Activated CD4-positive, alpha-beta T cell treated with anti-CD3 and anti-CD28 coated beads for 4 hours (primary cell): ENCODE measurements around the gene RMND5A.

Experiments used
- DNase-seq, 2 donors: peaks; one replicate each; pipeline ENCODE4 v3.0.0-alpha.2; 2020

Gene RMND5A

DNA sequence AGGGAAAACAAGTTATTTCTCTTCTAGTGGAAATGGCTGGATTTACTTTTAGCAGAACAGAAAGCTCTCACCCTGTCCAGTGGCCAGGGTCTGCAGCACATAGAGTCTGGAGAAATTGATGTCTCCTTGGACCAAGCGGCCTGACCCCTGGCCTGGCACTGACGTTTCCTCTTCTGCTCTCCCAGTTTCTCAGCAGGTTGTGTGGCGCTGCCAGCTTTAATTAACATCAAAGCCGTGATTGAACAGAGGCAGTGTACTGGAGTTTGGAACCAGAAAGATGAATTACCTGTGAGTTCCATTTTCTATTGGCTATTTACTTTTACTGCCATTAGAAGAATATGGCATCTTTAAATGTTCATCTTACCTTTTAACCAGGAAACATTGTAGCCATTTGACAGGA is 49.7 kb downstream of the RMND5A start:
- DNase-seq: no peak

DNA sequence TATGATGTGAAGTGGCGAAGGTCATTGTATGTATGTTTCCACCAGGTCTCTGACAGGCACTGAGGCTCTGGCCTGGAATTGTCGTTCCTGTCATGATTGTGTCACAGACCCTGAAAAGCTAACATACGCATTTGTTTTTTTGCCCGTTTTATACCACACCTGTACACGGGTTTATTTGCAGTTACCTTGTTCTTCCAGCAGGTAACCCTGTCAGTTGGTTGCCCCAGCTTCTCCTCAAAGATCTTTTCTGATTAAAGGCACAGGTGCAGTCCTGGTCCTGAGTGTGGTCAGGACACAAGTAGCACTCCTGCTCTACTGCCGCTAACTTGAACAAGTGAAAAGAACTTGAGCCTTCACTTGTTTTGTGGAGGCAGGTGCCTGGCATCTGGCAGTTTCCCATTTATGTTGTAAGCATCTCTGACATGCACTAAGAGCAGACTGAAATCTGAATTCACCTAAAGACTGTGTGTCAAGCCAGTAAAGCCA is 50.8 kb downstream of the RMND5A start:
- DNase-seq: no peak

DNA sequence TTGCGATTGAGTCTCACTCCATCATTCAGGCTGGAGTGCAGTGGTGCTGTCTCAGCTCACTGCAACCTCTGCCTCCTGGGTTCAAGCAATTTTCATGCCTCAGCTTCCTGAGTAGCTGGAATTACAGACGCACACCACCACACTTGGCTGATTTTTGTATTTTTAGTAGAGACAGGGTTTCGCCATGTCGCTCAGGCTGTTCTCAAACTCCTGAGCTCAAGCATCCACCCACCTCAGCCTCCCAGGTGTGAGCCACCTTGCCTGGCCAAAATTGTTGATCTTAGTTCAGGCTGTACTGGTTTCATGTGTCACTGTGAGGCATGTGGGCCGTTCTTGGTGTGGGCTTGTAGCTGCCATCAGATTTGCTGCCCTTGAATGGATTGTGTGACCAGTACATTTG is 52.5 kb downstream of the RMND5A start:
- no peak for DNase-seq

DNA sequence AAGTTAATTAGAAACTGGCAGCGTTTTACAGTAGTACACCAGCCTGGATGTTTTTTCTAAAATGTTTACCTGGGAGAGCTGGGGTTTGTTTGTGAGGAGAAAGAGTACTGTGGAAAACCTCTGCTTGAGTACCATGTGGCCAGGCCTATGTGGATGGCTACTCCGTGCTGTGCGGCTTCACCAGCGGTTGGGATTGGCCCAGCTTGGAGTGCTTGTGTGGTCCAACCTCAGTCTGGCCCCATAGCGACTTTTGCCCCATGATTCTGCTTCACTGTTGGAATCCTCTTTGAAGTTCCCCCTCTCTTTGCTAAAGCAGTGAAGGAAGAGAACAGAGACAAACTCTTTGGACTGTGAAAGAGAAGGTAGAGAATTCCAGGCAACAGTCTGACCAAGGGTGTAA is 54.8 kb downstream of the RMND5A start:
- DNase-seq: no peak

DNA sequence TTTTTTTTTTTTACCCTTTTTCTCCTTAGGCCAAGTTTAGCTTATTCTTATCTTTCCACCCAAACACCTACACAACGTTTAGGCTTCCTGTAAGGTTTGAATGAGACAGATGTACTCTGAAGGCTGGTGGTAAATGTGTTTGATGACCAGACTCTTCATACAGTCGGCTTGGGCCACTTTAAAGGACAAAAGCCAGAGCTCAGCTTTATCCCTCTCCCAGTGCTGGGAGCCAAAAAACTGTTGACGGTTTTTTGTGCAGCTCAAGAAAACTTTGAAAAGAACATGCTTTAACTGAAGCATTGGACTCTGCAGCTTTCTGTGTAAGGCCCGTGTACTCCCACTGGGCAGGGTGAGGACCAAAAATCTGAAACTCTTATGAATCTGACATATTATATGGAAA is 55.2 kb downstream of the RMND5A start:
- DNase-seq: no peak

DNA sequence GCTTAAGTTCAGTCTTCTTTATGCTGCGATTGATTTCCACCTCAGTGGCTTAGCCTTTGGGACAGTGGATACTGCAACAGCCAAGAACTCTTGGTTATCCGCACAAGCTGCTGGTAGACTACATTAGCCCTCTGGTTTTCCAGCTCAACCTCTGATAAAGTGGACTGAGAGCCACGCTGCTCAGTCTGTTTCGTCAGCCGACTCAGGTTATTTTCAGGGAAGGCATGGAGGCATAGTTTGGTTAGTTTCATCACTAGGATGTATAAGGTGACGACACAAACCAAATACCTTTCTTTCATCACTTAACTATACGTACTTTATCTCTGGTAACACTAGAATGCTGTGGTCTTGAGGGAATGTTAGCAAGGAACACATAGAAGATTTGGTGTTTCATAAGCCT is 56.4 kb downstream of the RMND5A start:
- DNase-seq: no peak

DNA sequence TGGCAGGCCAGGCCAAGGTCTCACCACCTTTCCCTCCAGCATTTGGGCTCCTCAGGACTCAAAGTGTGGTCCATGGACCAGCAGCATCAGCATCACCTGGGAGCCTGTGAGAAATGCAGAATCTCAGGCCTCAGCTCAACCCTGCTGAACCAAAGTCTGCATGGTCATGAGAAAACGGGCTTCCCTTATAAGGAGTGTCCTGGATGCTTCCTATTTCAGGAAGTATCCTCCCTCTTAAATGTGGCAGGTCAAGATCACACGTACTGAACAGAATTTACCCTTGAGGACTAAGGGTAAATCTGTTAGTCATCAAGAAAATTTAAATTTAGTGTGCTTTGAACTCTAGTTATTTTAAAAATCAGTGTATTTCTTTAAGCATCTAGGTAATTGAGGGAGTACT is 58.9 kb downstream of the RMND5A start:
- DNase-seq: no peak

DNA sequence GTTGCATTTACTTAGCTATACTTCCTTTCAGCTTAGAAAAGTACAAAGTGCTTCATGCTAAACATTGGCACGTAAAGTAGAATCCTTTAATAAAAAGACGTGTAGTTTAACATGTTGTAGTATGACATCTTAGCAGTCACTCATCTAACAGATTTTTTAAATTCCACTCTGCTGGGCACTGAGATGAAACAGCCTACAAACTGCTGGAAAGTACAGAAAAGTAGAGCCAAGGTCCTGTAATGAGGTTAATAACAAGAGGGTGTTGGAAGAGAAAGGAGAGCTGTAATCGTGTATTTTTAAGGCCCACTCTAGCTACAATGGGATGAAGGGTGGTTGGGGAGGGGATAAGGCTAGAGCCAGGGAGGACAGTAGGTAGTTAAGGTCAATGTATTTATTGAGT is 59.9 kb downstream of the RMND5A start:
- no peak for DNase-seq

DNA sequence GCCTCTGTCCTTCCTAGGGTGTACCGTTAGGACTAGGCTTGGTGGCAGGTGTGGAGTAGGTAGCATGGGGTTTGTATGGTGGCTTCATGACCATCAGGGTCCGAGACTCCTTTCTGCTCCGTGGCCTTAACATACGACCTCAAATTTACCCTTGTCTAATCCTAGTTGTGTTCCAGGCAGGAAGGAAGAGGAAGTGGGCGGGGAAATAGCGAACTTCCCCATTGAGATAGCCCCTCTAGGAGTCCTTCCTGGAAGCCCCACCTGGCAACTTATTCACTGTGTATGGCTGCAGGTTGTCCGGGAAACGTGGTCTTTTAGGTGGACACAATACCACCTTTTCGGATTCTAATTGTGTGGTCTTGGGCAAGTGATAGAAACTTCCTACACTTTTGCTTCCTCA is 61.3 kb downstream of the RMND5A start:
- no peak for DNase-seq

DNA sequence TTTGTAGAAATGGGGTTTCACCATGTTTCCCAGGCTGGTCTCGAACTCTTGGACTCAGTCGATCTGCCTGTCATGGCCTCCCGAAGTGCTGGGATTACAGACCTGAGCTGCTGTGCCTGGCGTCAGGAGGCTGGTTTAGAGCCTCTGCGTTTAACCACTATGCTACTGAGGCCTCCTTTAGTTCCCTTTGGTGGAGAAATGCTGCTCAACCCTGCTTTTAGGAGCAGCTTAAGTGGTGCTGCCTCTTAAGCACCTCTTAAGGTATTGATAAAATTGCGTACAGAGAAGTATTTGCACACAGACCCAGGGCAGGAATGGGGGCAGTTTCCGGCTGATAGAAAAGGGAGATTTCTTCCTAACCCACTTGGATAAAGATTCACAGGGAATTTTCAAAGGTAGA is 62.7 kb downstream of the RMND5A start:
- no peak for DNase-seq

DNA sequence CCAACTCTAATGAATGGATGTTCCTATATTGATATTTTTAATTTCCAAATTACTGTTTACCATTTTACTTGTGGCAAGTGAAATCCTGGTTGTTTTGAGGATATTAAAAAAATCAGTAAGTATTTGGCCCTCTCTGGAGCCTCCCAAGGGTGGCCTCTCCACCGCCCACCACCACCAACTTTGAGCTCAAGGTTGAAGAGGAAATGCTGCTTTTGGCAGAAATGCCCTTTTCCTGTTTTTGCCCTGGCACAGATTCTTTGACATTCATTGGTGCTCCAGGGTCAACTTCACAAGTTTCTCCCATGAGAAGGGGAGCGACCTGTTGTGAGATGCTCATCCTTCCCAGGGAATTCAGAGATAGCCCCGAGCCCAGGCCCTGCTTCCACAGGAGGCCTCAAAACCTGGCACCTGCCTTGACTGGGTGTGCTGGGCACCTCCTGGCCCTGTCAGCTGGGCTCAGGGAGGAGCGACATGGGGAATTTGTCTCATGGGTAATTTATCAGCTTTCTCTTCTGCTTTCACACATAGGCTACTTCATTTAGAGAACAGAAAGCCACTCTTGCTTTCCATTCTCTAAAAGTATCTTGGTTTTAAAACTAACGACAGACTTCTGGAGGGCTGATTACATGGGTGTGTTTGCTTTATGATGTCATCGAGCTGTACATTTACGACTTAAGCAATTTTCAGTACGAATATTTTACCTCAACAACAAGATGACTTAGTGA is 63.7 kb downstream of the RMND5A start:
- no peak for DNase-seq

DNA sequence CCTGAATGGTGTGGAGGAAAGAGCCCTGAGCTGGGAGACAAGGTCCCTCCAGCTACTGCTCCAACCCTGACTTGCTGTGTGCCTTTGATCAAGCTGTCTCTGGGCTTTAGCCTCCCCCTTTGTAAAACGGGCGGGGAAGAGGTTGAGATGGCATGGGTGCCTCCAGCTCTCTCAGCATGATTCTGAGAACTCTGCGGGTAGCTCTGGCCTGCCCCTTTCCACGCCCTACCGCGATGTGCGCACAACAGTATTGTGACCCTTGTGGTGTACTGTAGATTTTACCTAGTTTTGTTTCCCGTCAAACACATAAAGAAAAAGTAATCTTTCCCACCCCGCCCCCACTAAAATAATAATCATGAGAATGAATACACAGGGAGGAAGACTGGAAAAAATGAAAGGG is 65.4 kb downstream of the RMND5A start:
- DNase-seq: no peak

DNA sequence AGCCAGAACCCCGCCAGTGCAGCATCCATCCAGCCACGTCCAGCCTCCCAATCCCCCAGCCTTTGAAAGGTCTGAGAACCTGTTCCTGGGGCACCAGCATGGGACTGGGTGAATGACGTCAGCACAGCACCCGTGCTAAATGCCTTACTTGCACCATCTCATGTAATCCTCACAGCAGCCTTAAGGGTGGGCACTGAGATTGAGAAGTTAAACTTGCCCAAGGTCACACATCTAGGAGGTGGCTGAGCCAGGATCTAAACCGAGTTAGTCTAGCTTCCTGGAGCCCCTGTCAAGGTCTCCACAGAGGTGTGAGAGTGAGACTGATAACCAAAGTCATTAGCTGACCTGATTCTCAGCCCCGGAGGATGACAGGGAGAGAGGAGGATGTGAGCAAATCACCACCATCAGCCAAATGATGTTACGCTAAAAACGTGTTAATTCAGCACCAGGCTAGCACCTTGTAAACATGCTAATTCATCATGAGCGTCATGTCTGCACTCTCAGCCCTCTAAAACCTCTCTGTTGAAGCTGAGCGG is 66.0 kb downstream of the RMND5A start:
- DNase-seq: no peak

DNA sequence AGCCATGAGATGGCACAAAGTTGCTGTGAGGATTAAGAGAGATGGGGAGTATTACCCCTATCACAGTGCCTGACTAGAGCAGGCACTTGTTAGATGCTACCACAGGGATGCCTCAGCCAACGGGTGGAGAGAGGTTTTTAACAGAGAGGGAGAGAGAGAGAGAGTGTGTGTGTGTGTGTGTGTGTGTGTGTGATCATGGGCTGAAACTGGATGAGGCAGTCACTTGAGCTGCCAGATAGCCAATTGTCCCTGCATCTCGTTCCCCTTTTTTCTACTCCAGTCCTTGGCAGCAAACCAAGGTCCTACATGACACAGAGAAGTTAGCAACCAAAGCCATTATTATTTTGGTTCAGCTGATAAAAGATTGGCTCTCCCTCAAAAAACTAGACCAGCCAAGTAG is 67.6 kb downstream of the RMND5A start:
- DNase-seq: no peak

DNA sequence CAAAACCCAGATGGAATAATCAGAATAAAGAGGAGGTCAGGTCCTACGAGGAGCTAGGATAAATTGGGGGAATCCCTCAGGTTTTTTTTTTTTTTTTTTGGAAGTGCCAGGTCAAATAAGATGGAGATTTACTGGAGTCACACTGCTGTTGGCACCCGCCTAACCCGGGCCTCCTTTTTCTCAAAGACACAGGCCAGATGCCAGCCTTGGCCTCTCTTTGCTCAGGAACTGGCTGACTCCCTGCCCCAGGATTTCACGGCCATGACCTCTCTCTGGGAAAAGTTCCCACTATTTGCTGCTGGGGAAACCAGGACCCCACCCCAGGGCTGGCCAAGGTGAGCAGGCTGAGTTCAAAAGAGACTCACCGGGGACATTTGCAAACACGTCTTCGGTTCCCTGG is 68.1 kb downstream of the RMND5A start:
- no peak for DNase-seq

DNA sequence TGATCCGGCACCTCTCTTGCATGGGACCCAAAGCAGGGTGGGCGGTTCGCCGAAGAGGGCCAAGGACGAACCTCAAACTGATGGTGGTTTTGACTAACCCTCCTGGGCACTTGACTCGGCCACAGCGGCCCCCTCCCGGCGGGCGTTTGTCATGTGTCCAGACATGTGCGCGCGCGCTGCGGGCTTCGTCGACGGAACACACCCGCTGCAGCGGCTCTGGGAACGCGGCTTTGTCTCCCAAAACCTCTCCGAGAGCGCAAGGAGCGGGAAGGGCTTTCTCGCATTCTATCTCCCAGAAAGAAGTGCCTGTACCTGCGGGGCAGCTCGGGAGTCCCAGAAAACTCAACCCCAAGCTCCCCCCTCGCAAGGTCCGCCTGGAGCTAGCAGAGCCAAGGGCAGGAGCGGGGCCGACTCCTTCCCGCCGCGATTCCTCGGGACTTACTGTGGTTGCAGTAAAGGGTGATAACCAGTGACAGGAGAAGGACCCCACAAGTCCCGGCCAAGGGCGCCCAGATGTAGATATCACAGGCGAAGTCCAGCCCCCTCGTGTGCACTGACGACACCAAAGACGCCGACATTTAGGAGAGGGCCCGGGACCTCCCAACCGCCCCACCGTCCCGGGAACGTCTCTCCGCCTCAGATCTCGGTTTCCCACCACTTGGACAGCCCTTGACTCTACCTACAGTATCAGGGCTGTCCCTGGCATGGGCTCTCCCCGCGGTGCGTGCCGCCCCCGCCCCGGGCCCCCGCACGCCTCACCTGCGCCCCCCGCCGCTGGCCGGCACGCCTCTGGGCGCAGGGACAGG is 69.0 kb downstream of the RMND5A start:
- no peak for DNase-seq

DNA sequence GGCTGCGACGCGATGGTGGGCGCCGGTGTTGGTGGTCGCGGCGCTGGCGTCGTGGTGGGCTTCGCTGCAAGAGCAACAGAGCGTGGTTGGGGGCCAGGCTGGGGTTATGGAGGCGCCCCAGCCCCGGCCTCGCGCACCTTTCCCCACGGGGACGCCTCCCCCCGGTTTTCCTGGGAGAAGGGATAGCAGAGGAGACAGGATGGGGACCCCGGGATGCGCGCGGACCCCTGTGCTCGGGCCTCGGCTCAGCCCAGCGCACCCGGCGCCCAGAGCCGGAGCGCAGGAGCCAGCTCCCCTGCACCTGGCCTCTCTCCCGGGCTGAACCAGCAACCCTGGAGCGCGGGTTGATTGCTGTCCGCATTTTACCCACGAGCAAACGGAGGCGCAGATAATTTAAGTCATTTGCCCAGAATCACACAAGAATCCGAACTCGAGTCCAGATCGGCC is 69.6 kb downstream of the RMND5A start:
- DNase-seq: no peak

DNA sequence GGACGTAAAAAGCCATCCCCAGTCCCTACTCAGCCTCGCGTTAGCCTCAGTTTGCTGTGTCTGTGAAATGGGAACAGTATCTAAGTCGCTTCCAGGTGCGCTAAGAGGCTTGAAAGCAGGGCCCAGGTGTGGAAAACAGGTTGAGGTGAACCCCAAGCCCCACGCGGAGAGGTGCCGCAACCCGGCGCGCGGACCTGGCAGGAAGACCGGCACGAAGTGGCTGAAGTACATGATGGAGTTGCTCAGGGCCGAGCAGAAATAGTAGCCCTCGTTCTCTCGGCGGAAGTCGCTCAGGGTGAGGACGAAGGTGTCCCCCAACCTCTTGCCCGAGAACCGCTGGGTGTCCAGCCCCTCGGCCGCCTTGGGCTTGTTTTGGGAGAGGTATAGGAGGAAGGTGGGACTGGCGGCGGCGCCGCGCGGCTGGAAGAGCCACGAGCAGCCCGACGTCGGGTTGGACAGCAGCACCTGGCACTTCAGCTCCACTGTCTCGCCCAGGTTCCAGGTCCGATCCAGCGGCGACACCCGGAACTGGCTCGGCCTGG is 70.1 kb downstream of the RMND5A start:
- no peak for DNase-seq

DNA sequence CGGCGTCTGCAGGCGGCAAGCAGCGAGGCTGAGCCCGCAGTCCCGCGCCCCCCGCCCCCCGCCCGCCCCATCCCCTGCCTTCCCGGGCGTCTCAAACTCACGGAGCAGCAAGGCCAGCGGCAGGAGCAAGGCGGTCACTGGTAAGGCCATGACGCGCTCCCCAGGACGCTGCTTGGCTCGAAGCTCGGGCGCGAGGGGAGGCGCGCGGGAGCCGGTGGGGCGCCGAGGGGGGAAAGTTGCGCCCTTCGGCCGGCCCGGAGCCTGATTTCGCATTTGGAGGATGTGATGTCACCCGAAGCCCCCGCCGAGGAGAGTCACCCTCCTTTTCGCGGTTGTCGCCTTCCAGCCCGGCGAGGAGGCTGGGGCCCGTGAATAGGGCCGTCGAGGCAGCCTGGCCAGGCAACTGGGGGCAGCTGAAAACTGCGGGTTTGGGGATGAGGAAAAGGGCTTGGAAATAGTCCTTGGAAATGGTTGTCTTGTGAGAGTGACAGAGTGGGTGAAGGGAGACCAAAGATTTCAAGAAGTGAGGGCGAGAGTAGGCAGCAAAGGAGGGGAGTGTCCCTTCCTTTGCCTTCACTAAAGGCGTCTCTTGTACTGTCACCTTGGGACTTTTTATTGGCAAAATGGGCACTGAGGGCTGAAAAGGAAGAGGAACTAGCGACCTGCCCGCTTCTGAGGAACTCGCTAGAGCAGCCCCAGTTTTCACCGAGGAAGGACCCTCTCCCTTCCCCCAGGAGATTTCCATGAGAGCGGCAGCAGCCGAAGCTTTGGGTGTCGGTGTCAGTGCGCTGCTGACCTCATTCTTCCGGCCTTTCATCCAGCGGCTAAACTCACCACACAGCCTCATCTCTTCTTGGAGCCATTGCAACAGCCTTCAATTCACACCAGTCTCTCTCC is 70.8 kb downstream of the RMND5A start, which contains the start of gene CD8A:
Gene CD8A (minus strand): TSS at position 238 of the 897 bp plus-strand sequence. CDS start 88 bp downstream, at position 150.
- no peak for DNase-seq

DNA sequence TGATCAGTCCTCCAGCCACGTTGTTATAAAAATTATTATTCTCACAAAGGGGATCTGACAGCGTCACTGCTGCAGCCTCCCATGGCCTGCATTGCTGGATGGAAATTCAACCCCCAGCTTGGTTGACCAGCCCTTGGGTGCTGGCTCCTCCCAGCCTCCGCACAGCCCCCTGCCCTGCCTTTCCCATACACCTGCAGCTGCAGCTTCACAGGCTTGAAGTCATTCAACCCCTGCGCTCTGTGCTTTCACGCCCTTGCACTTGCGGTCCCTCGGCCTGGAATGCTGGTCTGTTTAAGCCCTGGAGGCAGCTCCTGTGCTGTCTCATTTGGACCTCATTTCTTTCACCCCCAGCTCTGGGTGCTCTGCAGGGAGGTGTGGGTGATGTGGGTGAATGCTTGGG is 71.5 kb downstream of the RMND5A start:
- DNase-seq: no peak

DNA sequence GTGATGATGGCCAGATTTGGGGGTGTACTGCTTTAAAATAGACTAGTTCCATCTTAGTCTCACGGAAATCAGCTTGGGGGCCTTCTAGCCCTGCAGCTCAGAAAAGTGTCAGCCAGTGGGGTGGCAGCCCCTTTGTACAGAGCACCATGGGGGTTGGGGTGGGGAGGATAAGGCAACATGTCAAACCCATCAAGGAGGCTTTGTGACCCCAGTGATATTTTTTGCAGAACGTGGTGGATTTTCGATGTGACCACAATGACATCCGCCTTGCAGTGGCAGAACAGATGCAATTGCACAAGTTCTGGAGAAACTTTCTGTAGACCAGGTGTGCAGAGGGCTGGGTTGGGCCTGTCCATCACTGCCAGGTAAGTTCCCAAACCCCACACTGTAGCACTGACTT is 73.7 kb downstream of the RMND5A start:
- no peak for DNase-seq

DNA sequence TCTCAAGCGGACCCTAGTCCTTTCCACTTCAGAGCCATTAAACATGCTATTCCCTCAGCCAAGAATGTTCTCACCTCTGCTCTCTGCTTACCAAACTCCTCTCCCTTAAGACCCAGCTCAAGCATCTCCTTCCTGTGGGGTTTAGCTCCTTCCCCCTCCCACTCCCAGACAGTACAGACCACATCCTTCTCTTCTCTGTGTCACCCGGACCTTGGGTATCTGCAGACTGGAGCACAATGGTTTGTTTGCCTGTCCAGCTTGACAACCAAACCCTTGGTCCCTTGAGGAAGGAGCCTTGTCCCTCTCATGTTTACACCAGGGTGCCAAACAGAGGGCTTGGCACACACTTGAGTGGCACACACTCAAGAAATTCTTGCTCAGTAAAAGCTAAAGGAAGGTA is 74.8 kb downstream of the RMND5A start:
- no peak for DNase-seq
